H1 (cell line): ENCODE results near the gene RIMS3.

ENCODE experiments used
- BRCA1 ChIP-seq: IDR thresholded peaks from 2 replicates; pipeline ENCODE4 v1.6.1; 2012; ENCODE audit warnings: low read depth, low read length, improper control_type of control experiment
- RAD21 ChIP-seq, 2 experiments: IDR thresholded peaks in 1 of 2; conservative IDR thresholded peaks in 1 of 2; 2 replicates each; pipeline ENCODE4 v1.6.1; 2011; ENCODE audit warnings: low read depth in 2 of 2, low read length in 2 of 2, improper control_type of control experiment in 1 of 2, inconsistent platforms in 1 of 2, mild to moderate bottlenecking in 1 of 2, moderate library complexity in 1 of 2

GRCh38 chr1:40606978-40607377 lies 58.5 kb downstream of the RIMS3 start:
- TF ChIP-seq BRCA1 (no peak), RAD21 (IDR thresholded peaks at IDR 0.05 in 1 of 2, conservative IDR thresholded peaks at IDR 0.05 in 1 of 2; ENCODE audit: low read depth in 2 of 2, low read length in 2 of 2) (no peak)
